Measurements from ENCODE around the gene CEP128.

DNA sequence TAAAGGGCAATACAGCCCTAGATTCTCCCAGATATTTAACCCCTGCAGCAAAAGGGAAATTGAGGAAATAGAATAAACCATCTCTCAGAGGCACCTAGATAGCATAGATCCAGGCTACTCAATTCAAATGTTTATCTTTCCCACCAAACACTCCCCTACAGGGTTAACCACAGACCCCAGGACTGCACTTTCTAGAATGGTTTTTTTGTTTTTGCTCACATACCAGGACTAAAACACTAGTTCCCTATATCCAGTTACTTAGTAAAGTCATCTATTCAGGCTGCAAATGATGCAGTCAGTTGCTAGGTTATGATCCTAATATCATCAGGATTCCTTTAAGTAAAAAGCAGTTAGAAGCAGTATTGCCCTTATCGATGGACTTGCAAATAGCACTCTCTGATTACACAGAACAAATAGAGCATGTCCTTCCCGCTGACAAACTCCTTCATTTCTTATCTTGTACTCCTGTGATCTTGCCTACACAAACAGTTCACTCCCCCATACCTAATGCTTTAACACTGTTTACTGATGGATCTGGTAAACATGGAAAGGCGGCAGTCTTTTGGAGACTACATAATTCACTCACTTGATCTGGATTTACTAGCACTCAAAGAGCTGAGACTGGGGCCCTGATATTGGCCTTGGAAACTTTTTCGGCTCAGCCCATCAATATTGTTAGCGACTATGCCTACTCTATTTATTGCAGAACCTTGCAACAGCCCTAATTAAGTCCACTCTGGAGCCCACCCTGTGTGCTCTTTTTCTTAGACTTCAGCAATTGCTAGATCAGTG lies 473.0 kb downstream of the CEP128 start:
- TF ChIP-seq, protein P1, sequence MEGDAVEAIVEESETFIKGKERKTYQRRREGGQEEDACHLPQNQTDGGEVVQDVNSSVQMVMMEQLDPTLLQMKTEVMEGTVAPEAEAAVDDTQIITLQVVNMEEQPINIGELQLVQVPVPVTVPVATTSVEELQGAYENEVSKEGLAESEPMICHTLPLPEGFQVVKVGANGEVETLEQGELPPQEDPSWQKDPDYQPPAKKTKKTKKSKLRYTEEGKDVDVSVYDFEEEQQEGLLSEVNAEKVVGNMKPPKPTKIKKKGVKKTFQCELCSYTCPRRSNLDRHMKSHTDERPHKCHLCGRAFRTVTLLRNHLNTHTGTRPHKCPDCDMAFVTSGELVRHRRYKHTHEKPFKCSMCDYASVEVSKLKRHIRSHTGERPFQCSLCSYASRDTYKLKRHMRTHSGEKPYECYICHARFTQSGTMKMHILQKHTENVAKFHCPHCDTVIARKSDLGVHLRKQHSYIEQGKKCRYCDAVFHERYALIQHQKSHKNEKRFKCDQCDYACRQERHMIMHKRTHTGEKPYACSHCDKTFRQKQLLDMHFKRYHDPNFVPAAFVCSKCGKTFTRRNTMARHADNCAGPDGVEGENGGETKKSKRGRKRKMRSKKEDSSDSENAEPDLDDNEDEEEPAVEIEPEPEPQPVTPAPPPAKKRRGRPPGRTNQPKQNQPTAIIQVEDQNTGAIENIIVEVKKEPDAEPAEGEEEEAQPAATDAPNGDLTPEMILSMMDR (conservative IDR thresholded peaks at IDR 0.05; ENCODE audit: low read length), result no peak
- no peak for TF ChIP-seq EZH2phosphoT487 (IDR thresholded peaks at IDR 0.05; ENCODE audit: borderline replicate concordance, low read depth, low read length)

Data from OCI-LY7 (cell line).